Left ventricle myocardium inferior (tissue), 1 donor: ENCODE results near the gene OR1E1. TPM values are rescaled to one million over a fixed set of nuclear protein-coding genes. Genes with fewer than 3 reads are reported as not detected.

Source experiments
- total RNA-seq: library from RNA; stranded (reverse); fragmentation: NEBNext Ultra II Directional; extraction: Animal tissue kit (Norgen Biotek cat#: 25700); gene quantifications from one replicate; pipeline ENCODE4 v1.2.1, GENCODE V29; 2021
- donor health status: DM: no; HTN: yes; CAD: no; lungs with severe emphysema.

Gene OR1E1
- total RNA-seq, 1 donor from 2014 or later = not detected

Other genes starting within 250 kb of the OR1E1 start
- gene OR1A2, start 200.9 kb downstream of the OR1E1 start, total RNA-seq = not detected
- not detected for gene OR1A1, start 190.7 kb downstream of the OR1E1 start, total RNA-seq
- gene OR3A1, start 100.0 kb downstream of the OR1E1 start, total RNA-seq = not detected
- gene OR3A2, start 12.1 kb downstream of the OR1E1 start, total RNA-seq = 0.11 TPM
- not detected for gene OR3A3, start 13.0 kb upstream of the OR1E1 start, total RNA-seq
- gene OR1E2, start 35.4 kb upstream of the OR1E1 start, total RNA-seq = not detected
- 0.44 TPM for gene SPATA22, start 73.4 kb upstream of the OR1E1 start, total RNA-seq
- 2.8 TPM for gene ASPA, start 77.6 kb upstream of the OR1E1 start, total RNA-seq
- gene TRPV3, start 159.4 kb upstream of the OR1E1 start, total RNA-seq = 1.0 TPM
- 4.3 TPM for gene TRPV1, start 211.0 kb upstream of the OR1E1 start, total RNA-seq
- gene SHPK, start 237.8 kb upstream of the OR1E1 start, total RNA-seq = 4.0 TPM
- 6.2 TPM for gene CTNS, start 238.3 kb upstream of the OR1E1 start, total RNA-seq